ENCODE measurements around the gene NGFR. TPM values are rescaled to one million over a fixed set of nuclear protein-coding genes. Genes with fewer than 3 reads are reported as not detected.

Gene NGFR
- polyA plus RNA-seq, 3 donors, result 4.1 to 8.6 (median 4.5) TPM

GRCh38 chr17:49465331-49465903, 29.7 kb upstream of the NGFR start:
- no peak for DNase-seq (ENCODE audit: extremely low read depth in 1 of 11, low read depth in 9 of 11, low spot score in 4 of 11)

- DNase-seq (ENCODE audit: extremely low read depth in 1 of 11, low read depth in 9 of 11, low spot score in 4 of 11), result no peak
Measured at GRCh38 chr17:49466436-49466835, 28.7 kb upstream of the NGFR start.

- DNase-seq (ENCODE audit: extremely low read depth in 1 of 11, low read depth in 9 of 11, low spot score in 4 of 11), result no peak
Measured at GRCh38 chr17:49467175-49467574, 27.9 kb upstream of the NGFR start.

- no peak for DNase-seq (ENCODE audit: extremely low read depth in 1 of 11, low read depth in 9 of 11, low spot score in 4 of 11)
Measured at GRCh38 chr17:49468811-49469385, 26.2 kb upstream of the NGFR start.

- peak in 3 of 11 donors; percentile 34 to 51 (median 47) for DNase-seq (ENCODE audit: extremely low read depth in 1 of 11, low read depth in 9 of 11, low spot score in 4 of 11)
Measured at GRCh38 chr17:49469831-49470810, 25.0 kb upstream of the NGFR start.

GRCh38 chr17:49471089-49471683, 23.9 kb upstream of the NGFR start:
- no peak for DNase-seq (ENCODE audit: extremely low read depth in 1 of 11, low read depth in 9 of 11, low spot score in 4 of 11)

- DNase-seq (ENCODE audit: extremely low read depth in 1 of 11, low read depth in 9 of 11, low spot score in 4 of 11), result no peak
Measured at GRCh38 chr17:49471769-49472168, 23.3 kb upstream of the NGFR start.

- DNase-seq (ENCODE audit: extremely low read depth in 1 of 11, low read depth in 9 of 11, low spot score in 4 of 11), result no peak
Measured at GRCh38 chr17:49472527-49472926, 22.6 kb upstream of the NGFR start.

- DNase-seq (ENCODE audit: extremely low read depth in 1 of 11, low read depth in 9 of 11, low spot score in 4 of 11), result no peak
Measured at GRCh38 chr17:49473900-49474751, 21.0 kb upstream of the NGFR start.

- no peak for DNase-seq (ENCODE audit: extremely low read depth in 1 of 11, low read depth in 9 of 11, low spot score in 4 of 11)
Measured at GRCh38 chr17:49477709-49478108, 17.4 kb upstream of the NGFR start.

GRCh38 chr17:49480836-49481615, 14.1 kb upstream of the NGFR start:
- DNase-seq (ENCODE audit: extremely low read depth in 1 of 11, low read depth in 9 of 11, low spot score in 4 of 11), result no peak

- DNase-seq (ENCODE audit: extremely low read depth in 1 of 11, low read depth in 9 of 11, low spot score in 4 of 11), result no peak
Measured at GRCh38 chr17:49482144-49482817, 12.8 kb upstream of the NGFR start.

- DNase-seq (ENCODE audit: extremely low read depth in 1 of 11, low read depth in 9 of 11, low spot score in 4 of 11), result no peak
Measured at GRCh38 chr17:49483599-49484509, 11.2 kb upstream of the NGFR start.

GRCh38 chr17:49484588-49484987, 10.5 kb upstream of the NGFR start:
- no peak for DNase-seq (ENCODE audit: extremely low read depth in 1 of 11, low read depth in 9 of 11, low spot score in 4 of 11)

GRCh38 chr17:49486012-49486641, 9.0 kb upstream of the NGFR start:
- DNase-seq (ENCODE audit: extremely low read depth in 1 of 11, low read depth in 9 of 11, low spot score in 4 of 11), result no peak

- no peak for DNase-seq (ENCODE audit: extremely low read depth in 1 of 11, low read depth in 9 of 11, low spot score in 4 of 11)
Measured at GRCh38 chr17:49487183-49487582, 7.9 kb upstream of the NGFR start.

Measured in renal cortex interstitium (tissue), 11 donors.